Activated CD4-positive, CD25-positive, alpha-beta regulatory T cell treated with anti-CD3 and anti-CD28 coated beads, Interleukin-2, amount 50 U/mL, for 24 hours (primary cell): ENCODE measurements around the gene PLEKHM1.
A peak's percentile ranks its signal among the peaks of the same experiment; 100 is the strongest.

Experiments used
- ATAC-seq, 2 donors: fragments of 150-1000 bp; cut with Tn5 transposase; one replicate each; pipeline ENCODE4 v1.10.0; 2021; ENCODE audit warnings: mild to moderate bottlenecking in 1 of 2, moderate library complexity in 1 of 2

Gene PLEKHM1

GRCh38 chr17:45427181-45427835, 63.2 kb downstream of the PLEKHM1 start:
- ATAC-seq: no peak

- ATAC-seq: no peak
These were observed 64.0 kb downstream of the PLEKHM1 start for GRCh38 chr17:45426561-45426960.

- ATAC-seq: no peak
These were observed 64.5 kb downstream of the PLEKHM1 start for GRCh38 chr17:45425984-45426413.

- ATAC-seq: no peak
These were observed 65.2 kb downstream of the PLEKHM1 start for GRCh38 chr17:45425125-45425983.

- ATAC-seq: no peak
These were observed 65.8 kb downstream of the PLEKHM1 start for GRCh38 chr17:45424769-45425124.

- ATAC-seq: no peak
These were observed 66.6 kb downstream of the PLEKHM1 start for GRCh38 chr17:45423975-45424335.

DNA sequence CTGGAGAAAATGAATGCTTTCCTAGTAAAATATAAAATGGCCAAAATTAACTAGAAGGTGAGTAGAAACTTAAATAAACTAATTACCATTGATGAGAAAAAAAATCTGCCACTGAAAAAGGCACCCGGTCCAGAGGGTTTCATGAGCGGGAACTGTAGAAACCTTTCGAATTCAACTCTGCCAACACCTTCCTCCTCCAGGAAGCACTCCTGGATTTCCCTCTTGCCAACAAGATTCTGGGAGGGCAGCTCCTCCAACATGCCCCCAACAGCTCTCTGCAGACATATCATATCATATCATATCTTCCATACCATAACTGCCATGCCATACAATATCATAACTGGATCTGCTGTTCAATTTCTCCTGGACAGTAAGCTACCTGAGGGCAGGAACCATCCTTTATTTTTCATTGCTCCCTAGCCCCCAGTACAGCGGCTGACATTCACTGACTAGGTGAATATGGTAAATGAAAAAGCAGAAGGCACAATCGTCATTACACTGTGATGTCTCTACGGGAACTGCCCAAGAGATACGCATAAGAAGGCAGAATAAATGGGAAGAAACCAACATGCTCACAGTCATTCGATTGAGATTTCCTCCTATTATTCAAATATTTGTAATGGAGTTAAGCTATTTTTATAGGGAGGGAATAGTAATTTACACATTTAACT, 67.1 kb downstream of the PLEKHM1 start:
- no peak for ATAC-seq

GRCh38 chr17:45414990-45415881, 75.3 kb downstream of the PLEKHM1 start:
- ATAC-seq: no peak

DNA sequence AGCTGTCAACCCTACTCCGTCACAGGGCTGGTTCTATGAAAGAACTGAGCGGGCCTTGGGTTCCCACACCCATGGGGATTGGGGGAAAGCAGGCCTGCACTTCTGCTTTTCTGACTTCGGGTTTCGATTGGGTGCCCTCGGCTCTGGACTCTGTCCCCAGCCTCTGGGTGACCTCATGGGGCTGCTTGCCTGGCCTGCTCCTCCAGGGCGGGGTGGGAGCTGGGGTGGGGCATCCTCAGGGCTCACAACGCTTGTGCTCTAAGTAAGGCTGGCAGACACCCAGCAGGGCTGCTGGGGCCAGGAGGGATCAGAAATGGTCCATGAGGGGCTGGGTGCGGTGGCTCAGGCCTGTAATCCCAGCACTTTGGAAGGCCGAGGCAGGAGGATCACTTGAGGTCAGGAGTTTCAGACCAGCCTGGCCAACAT, 77.0 kb downstream of the PLEKHM1 start:
- ATAC-seq: no peak

- no peak for ATAC-seq
These were observed 79.0 kb downstream of the PLEKHM1 start for GRCh38 chr17:45411348-45412105.

GRCh38 chr17:45410144-45411091, 80.1 kb downstream of the PLEKHM1 start:
- ATAC-seq: peak; percentile 80

GRCh38 chr17:45409659-45410076, 80.9 kb downstream of the PLEKHM1 start:
- peak; percentile 26 to 29 for ATAC-seq

DNA sequence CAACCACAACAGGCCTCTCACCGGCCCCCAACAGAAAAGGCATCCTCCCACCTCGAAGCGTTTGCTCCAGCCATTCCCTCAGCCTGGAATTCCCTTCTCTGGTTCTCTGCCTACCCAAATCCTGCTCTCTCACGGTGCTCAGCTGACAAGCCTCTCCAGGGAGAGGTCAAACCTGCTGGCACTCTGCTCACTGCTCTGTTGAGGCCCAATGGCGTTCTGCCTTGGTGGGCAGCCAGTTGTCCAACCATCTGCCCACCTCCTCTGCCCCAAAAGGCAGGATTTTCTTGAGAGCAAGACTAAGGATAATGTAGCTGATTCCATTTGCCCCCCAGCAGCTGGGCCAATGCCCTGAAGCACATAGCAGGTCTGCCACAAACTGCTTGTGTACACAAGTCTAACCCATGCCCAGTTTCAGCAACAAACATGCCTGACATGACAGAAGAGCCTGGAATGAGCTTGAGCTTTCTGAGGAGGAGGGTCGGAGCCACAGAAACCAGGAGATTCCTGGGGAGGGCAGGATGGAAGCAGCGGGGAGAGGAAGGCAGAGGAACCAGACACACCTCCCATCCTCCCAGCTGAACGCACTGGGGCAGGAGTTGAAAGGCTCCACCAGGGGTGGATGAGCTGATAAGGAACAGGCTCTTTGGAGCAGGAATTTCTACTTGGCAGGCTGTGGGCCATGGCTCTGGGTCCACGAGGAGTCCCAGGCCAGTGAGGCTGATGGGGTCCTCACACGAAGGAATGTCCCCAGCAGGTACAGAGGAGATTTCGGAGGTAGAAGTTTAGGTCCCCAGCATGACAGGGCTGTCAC, 81.7 kb downstream of the PLEKHM1 start:
- ATAC-seq: no peak

DNA sequence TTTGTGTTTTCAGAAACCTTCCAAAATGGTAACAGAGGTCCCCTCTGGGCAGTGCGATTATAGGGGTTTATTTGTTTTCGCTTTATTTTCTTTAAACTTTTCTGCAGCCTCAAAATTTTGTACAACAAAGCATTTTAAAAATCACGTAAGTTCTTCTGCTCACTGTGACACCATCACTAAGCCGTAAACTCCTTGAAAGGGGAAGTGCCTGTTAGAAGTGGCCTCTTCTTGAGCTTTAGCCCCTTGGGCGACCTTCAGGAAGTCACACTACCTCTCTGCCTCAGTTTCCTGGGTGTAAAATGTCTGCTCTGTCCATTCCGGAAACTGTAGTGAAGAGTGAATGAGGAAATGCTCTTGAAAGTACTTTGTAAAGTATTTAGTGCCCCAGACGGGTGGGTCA, 84.4 kb downstream of the PLEKHM1 start:
- ATAC-seq: no peak

- ATAC-seq: no peak
These were observed 85.1 kb downstream of the PLEKHM1 start for GRCh38 chr17:45405250-45406086.

- ATAC-seq: no peak
These were observed 85.7 kb downstream of the PLEKHM1 start for GRCh38 chr17:45404870-45405249.

GRCh38 chr17:45403906-45404490, 86.5 kb downstream of the PLEKHM1 start:
- no peak for ATAC-seq

DNA sequence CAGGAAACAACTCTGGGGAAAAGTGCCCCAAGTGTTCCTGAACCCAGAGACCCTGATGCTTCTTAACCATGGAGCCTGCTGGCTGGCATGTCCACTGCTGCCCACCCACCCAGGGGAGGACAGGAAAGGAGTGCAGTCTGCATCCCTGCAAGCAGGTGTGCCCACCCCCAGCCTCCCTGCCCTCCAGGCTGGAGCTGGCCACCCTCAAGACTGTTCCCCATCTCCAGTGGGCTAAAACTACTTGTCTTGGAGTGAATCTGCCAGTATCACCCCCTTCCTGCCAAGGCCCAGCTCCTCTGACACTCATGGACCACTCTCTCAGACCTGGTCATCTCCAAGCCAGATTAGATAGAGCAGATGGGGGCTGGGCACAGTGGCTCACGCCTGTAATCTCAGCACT, 87.6 kb downstream of the PLEKHM1 start:
- ATAC-seq: no peak
